Panc1 (cell line): ENCODE measurements around the gene KLF11.

Source experiments
- REST ChIP-seq, 2 experiments: IDR thresholded peaks; 2 replicates each; pipeline ENCODE4 v1.6.1; 2011 to 2012; ENCODE audit warnings: low read depth in 2 of 2, control low read depth in 1 of 2, low read length in 1 of 2, mild to moderate bottlenecking in 1 of 2, moderate library complexity in 1 of 2; ENCODE audit not compliant: insufficient read depth in 1 of 2
- TCF7L2 ChIP-seq: IDR thresholded peaks from 2 replicates; pipeline ENCODE4 v1.6.1; 2011; ENCODE audit warnings: mild to moderate bottlenecking, low read depth, low read length, inconsistent platforms

DNA sequence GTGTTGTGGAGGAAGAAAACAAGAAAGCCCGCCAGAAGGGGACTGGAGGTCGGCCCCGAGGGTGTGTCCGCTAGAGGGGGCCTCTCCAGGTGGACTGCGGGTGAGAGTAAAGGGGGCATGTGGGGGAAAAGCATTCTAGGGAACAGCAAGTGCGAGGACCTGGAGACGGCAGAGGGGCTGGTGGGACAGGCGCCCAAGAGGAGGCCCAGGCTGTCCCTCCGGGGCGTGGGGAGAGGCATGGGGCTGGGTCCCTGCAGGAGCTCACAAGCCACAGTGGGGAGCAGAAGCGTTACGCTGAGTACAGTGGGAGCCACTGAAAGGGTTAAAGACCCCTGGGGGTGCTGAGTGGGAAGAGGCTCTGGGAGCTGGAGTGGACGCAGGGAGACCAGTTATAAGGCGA lies 1.6 kb upstream of the KLF11 start:
- TF ChIP-seq REST (IDR thresholded peaks at IDR 0.05; ENCODE audit: insufficient read depth in 1 of 2, low read depth in 2 of 2, low read length in 1 of 2) (no peak), TCF7L2 (no peak)
